Nephron (organoid): Measurements from ENCODE around the gene KCNN3.

Experiments used
- H3K27ac Mint-ChIP-seq, 3 experiments: 2 replicates each; pipeline ENCODE4 v1.8.0; 2020; ENCODE audit warnings: mixed read lengths in 3 of 3, mild to moderate bottlenecking in 2 of 3, moderate library complexity in 1 of 3
- H3K27me3 Mint-ChIP-seq: 2 replicates; pipeline ENCODE4 v1.8.0; 2021; ENCODE audit warnings: low read depth, mild to moderate bottlenecking, moderate library complexity, mixed read lengths
- H3K36me3 Mint-ChIP-seq: 2 replicates; pipeline ENCODE4 v1.8.0; 2020; ENCODE audit warnings: low read depth, mixed read lengths
- H3K4me1 Mint-ChIP-seq: 2 replicates; pipeline ENCODE4 v1.8.0; 2020; ENCODE audit warnings: mixed read lengths
- H3K4me3 Mint-ChIP-seq, 3 experiments: 2 replicates each; pipeline ENCODE4 v1.8.0; 2020; ENCODE audit warnings: mild to moderate bottlenecking in 3 of 3, mixed read lengths in 3 of 3, moderate library complexity in 2 of 3
- H3K9me3 Mint-ChIP-seq: 2 replicates; pipeline ENCODE4 v1.8.0; 2020; ENCODE audit warnings: mixed read lengths
- TF ChIP-seq, protein P1 (sequence below), 3 experiments: fragments of 200-600 bp; sonication (generic); IDR thresholded peaks; one replicate each; pipeline ENCODE4 v1.5.0; 2021; ENCODE audit warnings: antibody characterized with exemption in 3 of 3; ENCODE audit not compliant: unreplicated experiment in 3 of 3

The KCNN3 gene

GRCh38 chr1:154809436-154810413, 60.4 kb downstream of the KCNN3 start:
- Mint-ChIP-seq H3K36me3 (no peaks in the 10 kb centered on the region), H3K4me3 (no peak overlapping the region), H3K27ac (peak overlapping the region in 2 of 3 experiments; percentile 12 to 13), H3K27me3 (peaks cover 15% of the 10 kb centered on the region), H3K4me1 (peaks cover 73% of the 10 kb centered on the region), H3K9me3 (no peaks in the 10 kb centered on the region)
- TF ChIP-seq, protein P1, sequence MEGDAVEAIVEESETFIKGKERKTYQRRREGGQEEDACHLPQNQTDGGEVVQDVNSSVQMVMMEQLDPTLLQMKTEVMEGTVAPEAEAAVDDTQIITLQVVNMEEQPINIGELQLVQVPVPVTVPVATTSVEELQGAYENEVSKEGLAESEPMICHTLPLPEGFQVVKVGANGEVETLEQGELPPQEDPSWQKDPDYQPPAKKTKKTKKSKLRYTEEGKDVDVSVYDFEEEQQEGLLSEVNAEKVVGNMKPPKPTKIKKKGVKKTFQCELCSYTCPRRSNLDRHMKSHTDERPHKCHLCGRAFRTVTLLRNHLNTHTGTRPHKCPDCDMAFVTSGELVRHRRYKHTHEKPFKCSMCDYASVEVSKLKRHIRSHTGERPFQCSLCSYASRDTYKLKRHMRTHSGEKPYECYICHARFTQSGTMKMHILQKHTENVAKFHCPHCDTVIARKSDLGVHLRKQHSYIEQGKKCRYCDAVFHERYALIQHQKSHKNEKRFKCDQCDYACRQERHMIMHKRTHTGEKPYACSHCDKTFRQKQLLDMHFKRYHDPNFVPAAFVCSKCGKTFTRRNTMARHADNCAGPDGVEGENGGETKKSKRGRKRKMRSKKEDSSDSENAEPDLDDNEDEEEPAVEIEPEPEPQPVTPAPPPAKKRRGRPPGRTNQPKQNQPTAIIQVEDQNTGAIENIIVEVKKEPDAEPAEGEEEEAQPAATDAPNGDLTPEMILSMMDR (IDR thresholded peaks at IDR 0.05; ENCODE audit: unreplicated experiment in 3 of 3): no peak

DNA sequence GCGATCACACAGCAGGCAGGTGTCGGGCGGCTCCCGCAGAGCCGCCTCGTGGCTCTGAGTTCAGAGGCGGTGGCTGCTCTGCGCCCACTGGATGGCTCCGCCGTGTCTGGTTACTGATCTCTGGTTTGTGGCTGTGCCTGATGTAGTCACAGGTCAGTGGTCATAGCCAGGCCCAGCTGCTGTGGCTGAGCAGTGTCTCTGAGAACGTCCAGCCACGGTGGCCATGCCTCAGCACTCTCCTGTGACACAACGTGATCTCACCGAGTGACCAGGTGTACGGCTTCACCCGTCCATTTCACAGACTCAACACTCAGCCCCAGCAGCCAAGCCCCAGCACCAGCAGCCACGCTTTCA, 61.2 kb downstream of the KCNN3 start:
- Mint-ChIP-seq H3K4me1 (peaks cover 76% of the 10 kb centered on the region), H3K27ac (peak overlapping the region in 1 of 3 experiments; percentile 51), H3K4me3 (peak overlapping the region in 1 of 3 experiments; percentile 18), H3K27me3 (peaks cover 22% of the 10 kb centered on the region), H3K36me3 (no peaks in the 10 kb centered on the region), H3K9me3 (no peaks in the 10 kb centered on the region)
- TF ChIP-seq, protein P1 (IDR thresholded peaks at IDR 0.05; ENCODE audit: unreplicated experiment in 3 of 3): no peak

DNA sequence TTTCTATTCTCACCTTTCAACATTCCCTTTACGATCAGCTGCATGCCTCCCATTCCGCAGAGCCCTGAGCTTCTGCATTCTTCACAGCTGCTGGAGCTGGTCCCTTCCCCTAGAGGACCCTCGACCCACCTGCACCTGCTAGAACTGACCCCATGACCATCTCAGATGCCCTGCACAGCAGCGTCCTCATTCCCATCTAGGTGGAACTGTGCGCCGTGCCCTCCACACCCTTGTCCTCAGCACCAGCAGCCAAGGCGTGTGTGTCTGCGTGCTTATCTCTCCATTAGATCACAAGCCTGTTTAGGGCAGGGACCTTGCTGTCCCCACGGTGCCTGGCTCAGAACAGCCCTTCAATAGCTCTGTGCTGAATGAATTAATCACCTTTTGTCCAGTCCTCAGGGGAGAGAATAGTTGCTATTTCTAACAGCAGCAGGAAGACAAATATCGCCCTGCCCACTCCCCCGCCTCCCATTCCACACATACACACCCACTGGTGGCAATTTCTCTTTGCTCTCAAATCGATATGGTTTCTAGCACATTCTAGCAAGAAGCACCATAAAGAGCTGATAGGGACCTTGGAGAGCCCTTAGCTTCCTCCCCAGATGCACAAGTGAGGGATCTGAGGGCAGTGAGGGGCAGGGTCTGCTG, 61.7 kb downstream of the KCNN3 start:
- peaks cover 24% of the 10 kb centered on the region for H3K27me3 Mint-ChIP-seq
- H3K4me1 Mint-ChIP-seq: peaks cover 76% of the 10 kb centered on the region
- no peaks in the 10 kb centered on the region for H3K36me3 Mint-ChIP-seq
- H3K4me3 Mint-ChIP-seq: no peak overlapping the region
- no peaks in the 10 kb centered on the region for H3K9me3 Mint-ChIP-seq
- H3K27ac Mint-ChIP-seq: peak overlapping the region in 1 of 3 experiments; percentile 38
- TF ChIP-seq, protein P1 (IDR thresholded peaks at IDR 0.05; ENCODE audit: unreplicated experiment in 3 of 3): no peak

DNA sequence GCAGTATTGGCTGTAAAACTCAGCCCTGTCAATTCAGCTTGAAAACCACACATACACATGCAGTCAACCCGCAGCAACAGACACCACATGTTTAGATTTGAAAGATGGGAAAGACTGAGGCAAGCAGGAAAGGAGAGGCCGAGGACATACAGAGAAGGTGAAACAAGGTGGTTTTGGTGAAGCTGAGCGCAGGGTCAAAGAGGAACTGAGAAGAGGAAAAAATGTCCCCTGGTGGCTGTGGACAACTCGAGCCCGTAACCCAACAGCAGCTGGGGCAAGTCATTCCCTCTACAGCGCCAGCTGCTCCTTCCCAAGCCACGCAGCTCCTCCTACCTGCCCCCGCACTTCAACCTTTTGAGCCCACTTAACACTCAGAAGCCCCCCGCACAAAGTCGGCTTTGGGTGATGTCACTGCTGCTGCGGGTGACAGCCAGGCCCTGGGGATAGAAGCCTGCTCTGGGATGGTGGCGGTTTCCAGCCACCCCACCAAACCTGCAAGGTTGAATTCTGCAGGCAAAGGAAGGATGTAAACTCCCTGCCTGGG, 63.0 kb downstream of the KCNN3 start:
- TF ChIP-seq, protein P1 (IDR thresholded peaks at IDR 0.05; ENCODE audit: unreplicated experiment in 3 of 3): no peak
- H3K27ac Mint-ChIP-seq: no peak overlapping the region
- peak overlapping the region in 2 of 3 experiments; percentile 22 to 25 for H3K4me3 Mint-ChIP-seq
- peaks cover 21% of the 10 kb centered on the region for H3K27me3 Mint-ChIP-seq
- no peaks in the 10 kb centered on the region for H3K36me3 Mint-ChIP-seq
- H3K9me3 Mint-ChIP-seq: no peaks in the 10 kb centered on the region
- peaks cover 77% of the 10 kb centered on the region for H3K4me1 Mint-ChIP-seq

DNA sequence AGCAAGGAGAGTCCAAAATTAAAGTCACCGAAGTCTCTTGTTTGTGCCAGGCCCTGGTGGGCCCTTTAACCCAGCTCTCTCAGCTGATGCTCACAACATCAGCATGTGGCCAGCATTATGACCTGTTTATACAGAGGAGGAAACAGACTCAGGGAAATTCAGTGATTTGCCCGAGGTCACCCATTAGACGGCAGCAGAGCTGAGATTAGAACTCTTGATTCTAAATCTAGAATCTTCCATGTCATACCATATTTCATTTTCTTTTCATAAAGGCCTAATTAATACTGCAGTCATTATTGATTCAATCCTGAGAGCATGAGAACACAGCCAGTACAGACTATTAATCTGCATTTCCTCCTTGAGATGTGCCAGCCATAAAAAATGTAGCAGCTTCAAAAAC, 63.7 kb downstream of the KCNN3 start:
- H3K36me3 Mint-ChIP-seq: no peaks in the 10 kb centered on the region
- no peaks in the 10 kb centered on the region for H3K9me3 Mint-ChIP-seq
- peaks cover 84% of the 10 kb centered on the region for H3K4me1 Mint-ChIP-seq
- peaks cover 21% of the 10 kb centered on the region for H3K27me3 Mint-ChIP-seq
- no peak overlapping the region for H3K4me3 Mint-ChIP-seq
- TF ChIP-seq, protein P1 (IDR thresholded peaks at IDR 0.05; ENCODE audit: unreplicated experiment in 3 of 3): no peak
- H3K27ac Mint-ChIP-seq: no peak overlapping the region
